Umbilical cord (tissue), 1 donor: ENCODE measurements around the gene EDNRB. TPM values are rescaled to one million over a fixed set of nuclear protein-coding genes. Genes with fewer than 3 reads are reported as not detected.

Experiments
- total RNA-seq: library from RNA; depleted of rRNA; stranded (reverse); fragments of >200 nt; gene quantifications from one replicate; pipeline ENCODE4 v1.2.3, GENCODE V29; 2014; ENCODE audit warnings: low replicate concordance; ENCODE audit not compliant: insufficient read depth

The EDNRB gene
- total RNA-seq, 1 donor from 2014 or later, result 19.0 TPM

Other genes with a start within 250 kb of the EDNRB start
- gene SLAIN1, start 221.1 kb downstream of the EDNRB start, total RNA-seq, result 1.4 TPM